GM18868 (cell line): ENCODE results near the gene PLEKHA6.
"Not testable (repeated sequence)": the region's sequence is repeated elsewhere in the genome, so short reads cannot be mapped to it uniquely, and the experiment has no call there.

Experiments used
- ATAC-seq: cut with Tn5 transposase; IDR thresholded peaks from one replicate; pipeline ENCODE4 v1.9.1; 2021; ENCODE audit warnings: mild to moderate bottlenecking, moderate library complexity; ENCODE audit not compliant: unreplicated experiment

PLEKHA6 gene

DNA sequence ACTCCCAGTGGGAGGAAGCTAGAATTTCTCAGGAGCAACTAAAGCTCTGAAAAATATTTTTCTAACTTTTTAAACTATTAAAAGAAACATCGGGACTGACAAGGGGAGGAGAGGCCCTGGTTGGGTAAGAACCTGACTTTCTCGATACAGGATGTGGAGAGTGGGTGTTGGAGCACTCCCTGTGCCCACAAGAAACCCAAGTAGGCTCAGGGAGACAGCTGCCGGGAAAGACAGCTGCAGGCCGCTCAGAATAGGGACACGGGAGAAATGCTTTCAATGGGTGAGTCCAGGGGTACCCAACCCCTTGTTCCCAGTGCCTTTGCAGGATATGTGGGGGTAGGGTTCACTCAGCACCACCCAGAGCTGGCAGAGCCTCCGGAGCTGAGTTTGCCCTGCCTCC, 43.6 kb downstream of the PLEKHA6 start:
- no peak for ATAC-seq

DNA sequence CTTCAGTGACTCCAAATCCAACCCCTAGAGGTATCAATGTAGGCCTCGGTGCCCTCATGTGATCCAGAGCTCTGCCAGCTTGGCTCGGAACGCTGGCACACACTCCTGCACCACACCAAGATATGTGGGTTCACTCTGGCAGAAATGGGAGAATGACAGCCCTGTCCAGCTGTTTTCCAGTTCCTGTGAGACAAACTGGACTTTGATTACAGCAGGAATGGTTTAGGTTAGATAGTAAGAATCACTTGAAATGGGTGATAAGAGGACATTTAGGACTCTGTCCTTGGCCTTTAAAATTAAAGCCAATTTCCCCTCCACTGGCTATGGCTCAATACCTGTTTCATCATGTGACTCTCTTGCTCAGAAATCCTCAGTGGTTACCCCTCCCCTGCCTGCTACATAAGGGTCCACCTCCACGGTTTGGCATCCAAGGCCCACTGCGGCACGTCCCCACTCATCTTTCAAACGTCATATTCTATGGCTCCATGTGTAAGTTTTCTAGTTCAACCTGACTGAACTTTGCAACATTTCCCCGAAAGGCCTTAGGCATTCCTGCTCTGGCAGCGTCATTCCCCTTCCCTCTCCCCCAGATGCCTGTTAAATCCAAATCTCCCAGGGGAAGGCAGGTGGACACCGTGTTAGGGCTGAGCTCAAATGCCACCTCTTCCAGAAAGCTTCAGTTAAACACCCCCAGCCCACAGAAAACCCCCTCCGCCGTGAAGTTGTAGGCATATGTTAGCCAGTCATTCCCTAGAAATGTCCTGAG, 44.7 kb downstream of the PLEKHA6 start:
- ATAC-seq = no peak

DNA sequence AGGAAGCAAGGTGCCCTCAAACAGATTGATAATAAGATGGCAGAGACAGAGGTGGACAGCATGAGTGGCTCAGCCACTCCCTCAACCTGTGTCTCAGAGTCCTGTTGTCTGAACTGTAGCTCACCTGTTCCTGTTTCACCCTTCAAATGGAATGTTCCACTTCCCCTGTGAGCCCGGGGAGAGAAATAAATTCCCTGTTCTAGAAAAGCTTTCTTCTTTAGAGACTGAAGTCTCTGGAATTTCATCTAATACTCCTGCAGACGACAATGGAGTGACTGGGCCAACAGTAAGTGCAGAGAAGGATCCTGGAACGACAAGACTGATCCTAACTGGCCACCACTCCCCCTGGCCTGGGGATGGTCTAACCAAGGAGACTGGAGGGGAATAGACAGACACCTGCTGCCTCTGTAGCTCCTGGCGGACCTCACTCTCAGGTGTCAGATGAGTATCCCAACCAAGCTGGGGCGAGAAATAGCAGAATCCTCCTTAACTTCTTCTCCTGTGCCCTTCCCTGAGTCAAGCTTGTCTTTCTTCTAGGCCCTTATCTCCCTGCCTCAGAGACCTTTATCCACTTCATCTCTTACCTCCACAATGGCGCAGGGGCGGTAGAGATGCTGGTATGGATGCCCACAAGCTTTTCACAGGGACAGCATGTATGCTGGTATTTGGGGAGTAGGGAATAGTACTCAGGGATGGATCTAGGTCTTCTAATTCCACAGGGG, 45.4 kb downstream of the PLEKHA6 start:
- ATAC-seq = no peak

DNA sequence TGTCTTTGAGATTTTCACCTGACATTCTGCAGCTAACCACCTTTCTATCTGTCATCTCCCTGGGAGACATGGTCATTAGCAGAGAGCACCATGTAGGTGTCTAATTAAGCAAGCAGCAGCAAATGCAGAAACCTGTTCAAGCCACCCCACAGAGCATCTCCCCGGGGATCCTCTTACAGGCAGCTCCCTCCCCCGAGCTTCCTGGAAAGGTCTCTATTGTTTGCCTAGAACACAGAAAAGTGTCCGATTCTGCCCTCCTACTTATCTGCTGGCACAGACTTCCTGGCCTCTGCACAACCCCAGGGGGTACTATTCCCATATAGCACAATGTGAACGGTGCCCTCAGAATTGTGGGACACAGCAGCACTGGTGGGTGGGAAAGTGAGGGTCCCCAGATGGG, 46.1 kb downstream of the PLEKHA6 start:
- no peak for ATAC-seq

DNA sequence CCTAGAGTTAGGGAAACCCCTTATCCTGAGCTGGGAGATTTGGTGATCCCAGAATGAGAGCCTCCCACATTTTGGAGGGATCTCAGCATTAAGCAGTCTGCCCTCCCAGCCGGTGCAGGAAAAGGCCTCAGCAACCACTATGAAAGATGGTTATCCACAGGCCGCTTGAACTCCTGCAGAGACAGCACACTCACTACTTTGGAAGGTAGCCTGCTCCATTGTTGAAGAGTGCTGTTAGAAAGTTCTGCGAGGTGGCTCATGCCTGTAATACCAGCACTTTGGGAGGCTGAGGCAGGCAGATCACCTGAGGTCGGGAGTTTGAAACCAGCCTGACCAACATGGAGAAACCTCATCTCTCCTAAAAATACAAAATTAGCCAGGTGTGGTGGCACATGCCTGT, 48.8 kb downstream of the PLEKHA6 start:
- not testable (repeated sequence) for ATAC-seq

DNA sequence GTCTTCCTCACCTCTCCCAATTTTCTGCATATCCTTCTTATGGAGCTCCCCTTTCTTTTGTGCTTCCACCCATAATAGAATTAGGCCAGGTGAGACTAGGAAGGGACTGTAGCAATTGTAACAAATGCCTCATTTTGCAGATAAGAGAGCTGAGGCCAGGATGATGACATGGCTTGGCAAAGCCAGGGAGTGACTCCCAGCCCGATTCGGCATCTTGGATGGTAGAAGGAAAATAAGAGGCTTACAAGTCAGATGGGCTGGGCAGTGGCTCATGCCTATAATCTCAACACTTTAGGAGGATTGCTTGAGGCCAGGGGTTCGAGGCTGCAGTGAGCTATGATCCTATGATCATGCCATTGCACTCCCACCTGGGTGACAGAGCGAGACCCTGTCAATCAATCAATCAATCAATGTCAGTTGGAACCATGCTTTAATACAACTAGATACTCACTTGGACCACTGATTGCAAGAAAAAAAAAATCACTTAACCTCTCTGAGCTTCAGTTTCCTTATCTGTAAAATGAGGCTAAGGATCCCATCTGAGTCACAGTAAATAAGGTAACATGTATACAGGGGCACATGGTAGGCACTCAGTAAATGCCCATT, 51.6 kb downstream of the PLEKHA6 start:
- no peak for ATAC-seq

DNA sequence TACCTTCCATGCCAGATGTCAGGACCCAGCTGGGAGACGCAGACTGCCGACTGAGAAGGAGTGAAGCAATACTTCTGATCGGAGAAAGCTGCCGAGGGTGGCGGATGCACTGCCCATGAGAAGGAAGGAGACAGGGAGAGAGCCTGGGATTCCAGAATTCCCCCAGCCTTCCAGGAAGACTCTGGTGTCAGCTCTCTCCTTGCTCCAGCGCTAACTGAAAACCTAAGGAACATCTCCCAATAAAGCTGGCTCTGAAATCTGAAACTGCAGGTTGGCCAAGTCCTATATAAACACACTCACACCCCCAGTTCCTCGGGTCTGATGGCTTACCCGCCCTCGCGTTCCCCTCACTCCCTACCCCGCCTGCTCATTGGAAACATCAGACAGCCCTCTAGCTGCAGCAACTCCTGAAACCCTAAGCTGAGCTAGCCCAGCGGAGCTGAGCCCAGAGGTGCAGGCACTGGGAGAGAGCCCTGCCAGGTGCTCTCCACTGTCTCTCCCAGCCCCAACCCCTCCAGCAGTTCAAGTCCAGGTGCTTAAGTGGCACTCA, 52.3 kb downstream of the PLEKHA6 start:
- no peak for ATAC-seq

DNA sequence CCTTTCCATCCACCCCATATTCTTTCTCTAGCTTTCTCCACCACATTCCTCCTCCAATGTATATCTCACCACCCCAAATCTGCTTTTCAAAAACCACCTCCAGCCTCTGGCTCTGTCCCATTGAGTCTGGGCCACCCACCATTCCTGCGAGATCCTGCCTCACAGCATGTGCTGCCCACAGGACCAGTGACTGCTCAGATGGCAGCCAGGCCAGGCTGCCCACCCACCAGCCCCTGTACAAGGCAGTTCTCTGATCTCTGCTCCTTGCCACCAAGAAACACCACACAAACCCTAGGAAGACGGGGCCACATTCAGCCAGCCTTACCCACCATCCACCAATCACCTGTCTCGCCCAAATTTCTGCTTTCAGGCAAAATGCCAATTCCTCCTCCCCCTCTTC, 53.7 kb downstream of the PLEKHA6 start:
- no peak for ATAC-seq

DNA sequence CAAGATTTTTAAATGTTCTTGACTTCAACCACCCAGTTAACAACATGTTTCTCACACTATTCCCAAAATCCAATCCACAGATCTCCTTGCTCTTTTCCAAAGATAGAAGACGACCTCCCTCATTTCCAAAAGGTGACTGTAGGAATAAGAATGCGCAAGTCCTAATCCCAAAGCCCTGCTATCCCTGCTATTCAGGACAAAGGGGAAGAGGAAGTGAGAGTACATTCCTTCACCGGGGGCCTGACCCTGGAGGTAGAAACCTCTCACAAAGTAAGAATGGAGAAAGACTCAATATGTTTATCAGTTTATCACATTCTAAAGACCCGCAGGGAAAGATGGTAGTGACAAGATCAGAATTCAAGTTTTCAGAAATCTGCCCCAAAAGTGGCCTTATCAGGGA, 55.7 kb downstream of the PLEKHA6 start:
- ATAC-seq = no peak

DNA sequence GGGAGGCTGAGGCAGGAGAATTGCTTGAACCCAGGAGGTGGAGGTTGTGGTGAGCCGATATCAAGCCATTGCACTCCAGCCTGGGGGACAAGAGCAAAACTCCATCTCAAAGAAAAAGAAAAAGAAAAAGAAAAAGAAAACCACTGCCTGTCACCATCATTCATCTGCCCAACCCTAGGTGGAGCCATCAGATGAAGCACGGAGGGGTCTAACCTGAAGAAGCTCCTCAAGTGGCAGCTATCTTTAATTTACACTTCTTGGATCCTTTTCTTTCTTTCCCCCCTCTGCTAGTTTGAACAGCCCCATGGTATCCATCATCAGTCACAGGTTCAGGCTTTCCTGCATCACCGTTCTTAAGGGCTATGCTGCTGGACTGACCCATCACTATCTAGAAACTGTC, 57.0 kb downstream of the PLEKHA6 start:
- no peak for ATAC-seq

DNA sequence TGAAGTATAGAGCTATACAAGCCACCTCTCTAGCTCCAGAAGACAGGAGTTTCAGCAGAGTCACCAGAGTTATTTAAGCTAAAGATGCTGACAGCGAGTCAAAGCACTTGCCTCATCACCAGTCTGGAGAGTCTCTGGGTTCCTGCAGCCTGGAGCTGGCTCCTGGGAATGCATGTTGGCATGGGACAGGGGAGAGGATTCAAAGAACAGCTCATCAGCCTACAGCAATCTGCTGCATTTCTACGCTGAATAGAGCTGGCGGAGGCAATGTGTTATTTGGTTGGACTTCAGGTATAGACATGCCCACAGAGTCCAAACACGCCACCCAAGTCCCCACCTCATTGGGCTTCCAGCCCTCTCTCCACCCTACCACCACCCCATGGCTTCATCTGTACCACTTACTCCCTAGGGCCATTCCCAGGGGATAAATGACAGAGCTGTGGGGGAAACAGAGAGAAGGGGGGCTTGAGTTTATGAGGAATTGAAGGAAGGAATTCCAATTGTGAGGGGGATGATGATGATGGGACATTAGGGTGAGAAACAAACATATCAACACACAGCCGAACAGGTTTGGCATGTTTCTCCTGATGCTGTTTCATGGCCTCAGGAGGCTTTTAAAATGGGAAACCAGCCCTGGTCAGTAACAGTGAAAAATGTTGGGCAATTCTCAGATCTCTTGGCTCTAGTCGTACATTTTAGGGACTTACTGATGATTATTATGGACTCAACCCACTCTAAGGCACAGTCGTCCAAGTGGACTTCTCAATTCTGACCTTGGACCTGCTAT, 58.4 kb downstream of the PLEKHA6 start:
- ATAC-seq = no peak

DNA sequence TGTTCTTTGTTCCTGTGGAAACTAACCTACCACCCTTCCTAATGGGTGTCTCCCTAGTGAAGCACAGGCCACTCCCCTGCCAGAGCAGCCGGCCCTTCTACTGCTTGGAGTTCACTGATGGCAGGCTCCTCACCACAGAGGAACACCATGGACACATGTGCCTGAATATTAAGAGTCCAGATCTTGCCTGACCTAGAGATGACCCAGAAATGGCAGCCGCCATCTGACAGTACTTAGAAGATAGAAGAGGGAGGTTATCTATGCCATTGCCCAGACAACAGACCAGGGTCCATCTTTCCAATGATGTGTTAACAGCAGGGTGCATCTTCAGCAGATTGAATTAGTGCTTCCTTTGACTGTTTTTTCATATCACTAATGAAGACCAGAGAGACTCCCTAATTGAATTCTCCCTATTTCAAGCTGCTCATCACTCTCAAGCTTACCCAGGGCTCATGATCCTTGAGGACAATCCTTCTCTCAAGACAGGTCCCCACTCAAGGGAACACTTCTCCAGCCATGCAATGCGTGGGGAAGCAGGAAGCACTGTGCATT, 59.8 kb downstream of the PLEKHA6 start:
- ATAC-seq = no peak

DNA sequence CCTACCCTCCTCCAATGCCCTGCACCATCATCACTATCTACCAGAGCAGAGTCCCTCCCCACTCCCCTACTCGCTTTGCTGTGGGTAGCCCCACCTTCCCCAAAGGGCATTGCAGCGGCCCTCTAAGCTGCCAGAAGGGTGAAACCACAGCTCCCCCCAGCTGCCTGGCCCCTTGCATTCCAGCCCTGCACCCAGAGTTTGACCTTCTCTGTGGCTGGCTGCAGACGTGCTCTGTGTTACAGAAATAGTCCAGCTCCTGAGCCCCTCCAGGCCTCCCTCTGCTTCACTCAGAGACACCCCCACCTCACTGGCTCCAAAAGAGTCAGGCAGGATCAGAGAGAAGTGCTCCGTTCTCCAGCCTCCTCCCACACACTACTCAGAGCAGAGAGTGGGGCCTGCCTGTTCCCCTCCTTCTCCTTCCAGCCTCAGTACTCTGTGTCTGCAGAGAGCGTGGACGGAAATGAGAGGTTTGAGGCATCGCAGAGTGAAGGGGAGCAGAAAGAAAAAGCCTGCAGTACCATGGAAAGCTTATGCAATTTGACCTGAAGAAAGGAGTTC, 63.2 kb downstream of the PLEKHA6 start:
- ATAC-seq = no peak

DNA sequence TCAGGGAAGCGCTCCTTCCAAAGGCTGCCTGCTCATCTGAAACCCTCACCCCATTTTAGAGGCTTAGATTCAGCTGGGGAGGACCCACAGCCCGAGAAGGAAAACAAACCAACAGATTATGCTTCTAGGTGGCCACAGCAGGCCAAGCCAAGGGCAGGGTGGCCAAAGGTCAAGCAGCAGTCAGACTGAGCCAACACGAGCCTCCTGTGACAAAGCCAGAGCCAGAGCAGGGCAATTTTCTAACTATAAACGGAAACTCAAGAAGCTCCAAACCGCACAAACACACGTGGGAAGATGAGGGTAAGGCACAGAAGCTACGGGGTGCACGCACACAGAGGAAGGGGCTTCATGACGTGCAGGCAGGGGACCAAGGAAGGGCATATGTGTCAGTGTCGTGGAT, 64.1 kb downstream of the PLEKHA6 start:
- no peak for ATAC-seq

DNA sequence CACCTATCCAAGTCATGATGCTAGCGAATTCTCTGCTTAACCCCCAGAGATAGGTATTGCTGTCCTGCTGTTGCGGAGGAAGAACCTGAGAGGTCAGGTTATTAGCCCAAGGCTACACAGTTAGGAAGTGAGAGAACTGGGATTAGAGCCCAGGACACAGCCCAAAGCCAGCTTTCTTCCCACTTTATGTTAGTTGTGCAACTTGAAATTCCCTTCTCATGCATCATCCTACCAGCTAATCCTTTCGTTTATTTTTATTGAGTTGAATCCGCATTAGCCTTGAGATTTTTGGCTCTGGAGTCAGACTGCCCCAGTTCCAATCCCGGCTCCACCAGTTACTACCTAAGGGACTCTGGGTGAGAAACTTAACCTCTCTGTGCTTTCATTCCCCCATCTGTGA, 65.4 kb downstream of the PLEKHA6 start:
- no peak for ATAC-seq

DNA sequence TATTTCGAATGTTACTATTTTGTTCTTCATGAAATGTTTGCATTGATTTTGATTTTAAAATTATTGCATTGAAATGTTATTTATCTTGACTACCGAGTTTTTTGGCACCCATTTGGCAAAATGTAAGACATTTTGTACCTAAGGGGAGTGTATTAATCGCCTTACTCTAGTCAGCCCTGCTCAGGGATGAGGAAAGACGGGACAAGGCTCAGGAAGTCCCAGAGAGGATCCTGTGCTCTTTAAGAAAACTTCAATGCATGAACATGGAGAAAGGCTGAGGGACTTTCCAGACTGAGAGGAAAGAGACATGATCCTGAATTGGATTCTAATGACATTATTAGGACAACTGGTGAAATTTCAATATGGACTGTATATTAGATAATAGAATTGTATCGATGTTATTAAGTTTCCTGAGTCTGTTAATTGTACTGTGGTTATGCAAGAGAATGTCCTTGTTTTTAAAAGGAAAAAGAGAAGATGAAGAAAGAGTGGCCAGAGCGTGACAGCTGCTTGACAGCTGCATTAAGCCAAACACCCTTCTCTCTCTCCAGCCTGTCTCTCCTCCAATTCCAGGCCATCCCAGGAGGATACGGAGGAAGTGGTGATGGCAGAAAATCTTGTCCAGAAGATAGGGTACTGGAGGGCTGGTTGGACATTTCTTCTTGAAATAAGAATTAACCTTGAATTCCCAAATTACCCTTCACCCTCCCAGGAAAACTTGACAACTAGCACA, 66.0 kb downstream of the PLEKHA6 start:
- no peak for ATAC-seq

DNA sequence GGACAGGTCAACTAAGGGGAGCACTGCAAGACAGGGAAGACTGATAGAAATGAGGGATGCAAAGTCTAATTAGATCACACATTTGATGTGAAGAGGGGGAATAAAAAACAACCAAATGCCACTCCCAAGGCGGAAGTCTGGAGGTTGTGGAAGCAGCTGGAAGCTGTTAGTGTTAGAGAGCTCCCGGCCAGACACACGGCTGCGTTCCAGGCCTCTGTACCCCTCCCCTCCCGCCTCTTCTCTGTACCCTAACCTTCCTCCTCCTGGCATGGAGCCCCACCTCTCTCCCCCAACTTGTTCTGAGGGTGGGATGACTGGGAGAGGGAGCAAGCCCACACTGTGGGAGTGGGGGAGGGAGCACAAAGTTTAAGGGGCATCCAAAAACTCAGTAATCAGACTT, 67.0 kb downstream of the PLEKHA6 start:
- no peak for ATAC-seq

DNA sequence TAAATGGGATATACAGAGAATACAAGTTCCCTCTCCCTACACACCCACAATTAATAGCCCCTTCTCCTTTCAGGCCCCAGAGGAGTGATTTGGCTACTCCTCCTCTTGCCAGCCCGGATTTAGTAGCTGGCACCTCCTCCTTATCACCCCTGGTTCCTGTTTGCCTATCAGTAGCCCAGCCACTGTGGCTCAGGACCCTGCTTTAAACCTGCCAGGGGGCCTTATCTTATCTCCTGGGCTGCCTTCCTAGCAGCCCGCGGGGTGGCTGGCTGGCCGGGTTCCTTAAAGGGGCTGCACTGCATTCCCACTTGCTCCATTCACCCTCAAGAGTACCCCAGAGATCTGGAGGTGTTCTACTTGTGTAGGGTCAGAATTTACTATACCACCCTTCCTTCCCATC, 70.4 kb downstream of the PLEKHA6 start:
- no peak for ATAC-seq

DNA sequence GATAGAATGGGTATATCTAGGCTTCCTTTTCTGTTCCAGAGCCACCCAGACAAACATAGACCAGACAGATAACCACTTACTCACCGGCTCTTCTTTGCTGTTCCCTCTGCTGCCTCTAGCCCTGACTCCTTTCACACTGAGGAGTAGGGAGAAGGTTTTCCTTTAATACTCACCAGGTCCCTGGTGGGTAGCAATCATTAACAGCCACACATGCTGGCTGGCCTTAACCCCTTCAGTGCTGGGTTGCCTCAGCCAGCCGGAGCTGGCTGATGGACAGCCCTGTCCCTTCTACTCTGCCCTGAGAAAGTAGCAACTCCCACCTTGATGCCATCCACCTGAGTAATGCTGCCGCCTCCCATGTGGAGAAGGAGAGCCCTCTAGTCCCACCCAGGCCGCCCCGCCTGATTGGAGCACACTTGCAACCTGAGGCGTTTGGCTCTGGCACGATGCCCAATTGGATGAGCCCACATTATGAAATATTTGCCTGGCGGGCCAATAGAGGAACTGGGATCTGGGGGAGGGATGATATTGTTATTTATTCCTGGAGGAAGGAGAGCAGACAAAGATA, 71.6 kb downstream of the PLEKHA6 start:
- ATAC-seq = no peak
